Subcutaneous abdominal adipose tissue (tissue), 5 donors: ENCODE measurements around the gene DAB2IP.
A peak's percentile ranks its signal among the peaks of the same experiment; 100 is the strongest.

ENCODE experiments used
- H3K27ac ChIP-seq: one replicate; pipeline ENCODE4 v1.7.0; 2013; ENCODE audit warnings: low read depth, mild to moderate bottlenecking, inconsistent platforms, low read length, moderate library complexity
- H3K27me3 ChIP-seq, 5 donors: one replicate each; pipeline ENCODE4 v1.7.0; 2013; ENCODE audit warnings: low read length in 5 of 5, inconsistent platforms in 1 of 5; ENCODE audit not compliant: control insufficient read depth in 5 of 5, insufficient read depth in 4 of 5
- H3K36me3 ChIP-seq, 5 donors: one replicate each; pipeline ENCODE4 v1.7.0; 2013; ENCODE audit warnings: low read length in 5 of 5; ENCODE audit not compliant: control insufficient read depth in 5 of 5, insufficient read depth in 5 of 5
- H3K4me1 ChIP-seq, 5 donors: one replicate each; pipeline ENCODE4 v1.7.0; 2013; ENCODE audit warnings: low read length in 5 of 5, mild to moderate bottlenecking in 3 of 5, moderate library complexity in 1 of 5; ENCODE audit not compliant: control insufficient read depth in 5 of 5, insufficient read depth in 5 of 5
- H3K4me3 ChIP-seq, 5 donors: one replicate each; pipeline ENCODE4 v1.7.0; 2013; ENCODE audit warnings: low read length in 5 of 5, low read depth in 1 of 5
- H3K9ac ChIP-seq, 5 donors: one replicate each; pipeline ENCODE4 v1.7.0; 2013; ENCODE audit warnings: low read length in 5 of 5, mild to moderate bottlenecking in 4 of 5, moderate library complexity in 3 of 5
- H3K9me3 ChIP-seq, 5 donors: one replicate each; pipeline ENCODE4 v1.7.0; 2013; ENCODE audit warnings: low read length in 5 of 5; ENCODE audit not compliant: control insufficient read depth in 5 of 5
- donor health status: healthy.
- donor health status: healthy.
- donor health status: healthy.
- donor health status: healthy.
- donor health status: healthy.

DAB2IP gene

GRCh38 chr9:121760571-121760970 is 109.1 kb downstream of the DAB2IP start:
- no peak overlapping the region for H3K27ac ChIP-seq
- no peak overlapping the region for H3K4me3 ChIP-seq
- no peaks in the 10 kb centered on the region for H3K9me3 ChIP-seq
- no peak overlapping the region for H3K9ac ChIP-seq
- H3K27me3 ChIP-seq: no peaks in the 10 kb centered on the region
- peaks cover 0 to 85% (median 76%) of the 10 kb centered on the region in 5 donors for H3K36me3 ChIP-seq
- H3K4me1 ChIP-seq: peaks cover 0 to 31% (median 26%) of the 10 kb centered on the region in 5 donors

GRCh38 chr9:121763131-121763530 is 111.7 kb downstream of the DAB2IP start:
- Histone ChIP-seq H3K4me1 (peaks cover 0 to 19% (median 11%) of the 10 kb centered on the region in 5 donors), H3K36me3 (peaks cover 0 to 97% (median 89%) of the 10 kb centered on the region in 5 donors), H3K9ac (no peak overlapping the region), H3K4me3 (no peak overlapping the region), H3K27me3 (no peaks in the 10 kb centered on the region), H3K9me3 (no peaks in the 10 kb centered on the region), H3K27ac (no peak overlapping the region)

GRCh38 chr9:121763561-121764370 is 112.3 kb downstream of the DAB2IP start:
- Histone ChIP-seq H3K27me3 (no peaks in the 10 kb centered on the region), H3K4me3 (no peak overlapping the region), H3K9ac (no peak overlapping the region), H3K27ac (no peak overlapping the region), H3K9me3 (no peaks in the 10 kb centered on the region), H3K36me3 (peaks cover 0 to 97% (median 90%) of the 10 kb centered on the region in 5 donors), H3K4me1 (peaks cover 0 to 19% (median 11%) of the 10 kb centered on the region in 5 donors)

GRCh38 chr9:121764371-121764730 is 112.9 kb downstream of the DAB2IP start:
- H3K27me3 ChIP-seq: no peaks in the 10 kb centered on the region
- peaks cover 0 to 97% (median 90%) of the 10 kb centered on the region in 5 donors for H3K36me3 ChIP-seq
- no peaks in the 10 kb centered on the region for H3K9me3 ChIP-seq
- peaks cover 0 to 19% (median 11%) of the 10 kb centered on the region in 5 donors for H3K4me1 ChIP-seq
- H3K4me3 ChIP-seq: no peak overlapping the region
- H3K27ac ChIP-seq: no peak overlapping the region
- no peak overlapping the region for H3K9ac ChIP-seq

GRCh38 chr9:121765021-121765950 is 113.9 kb downstream of the DAB2IP start:
- no peaks in the 10 kb centered on the region for H3K9me3 ChIP-seq
- no peak overlapping the region for H3K27ac ChIP-seq
- H3K4me1 ChIP-seq: peaks cover 0 to 19% (median 11%) of the 10 kb centered on the region in 5 donors
- peaks cover 0 to 97% (median 90%) of the 10 kb centered on the region in 5 donors for H3K36me3 ChIP-seq
- H3K9ac ChIP-seq: peak overlapping the region in 1 of 5 donors; percentile 44
- no peak overlapping the region for H3K4me3 ChIP-seq
- no peaks in the 10 kb centered on the region for H3K27me3 ChIP-seq

- H3K36me3 ChIP-seq: peaks cover 0 to 97% (median 90%) of the 10 kb centered on the region in 5 donors
- no peaks in the 10 kb centered on the region for H3K27me3 ChIP-seq
- H3K4me3 ChIP-seq: no peak overlapping the region
- no peaks in the 10 kb centered on the region for H3K9me3 ChIP-seq
- H3K27ac ChIP-seq: no peak overlapping the region
- no peak overlapping the region for H3K9ac ChIP-seq
- peaks cover 0 to 19% (median 11%) of the 10 kb centered on the region in 5 donors for H3K4me1 ChIP-seq
Measured at GRCh38 chr9:121766081-121766683, 114.7 kb downstream of the DAB2IP start.

- H3K9ac ChIP-seq: no peak overlapping the region
- no peak overlapping the region for H3K4me3 ChIP-seq
- H3K27me3 ChIP-seq: no peaks in the 10 kb centered on the region
- H3K4me1 ChIP-seq: peaks cover 0 to 19% (median 11%) of the 10 kb centered on the region in 5 donors
- H3K27ac ChIP-seq: no peak overlapping the region
- no peaks in the 10 kb centered on the region for H3K9me3 ChIP-seq
- H3K36me3 ChIP-seq: peaks cover 0 to 99% (median 94%) of the 10 kb centered on the region in 5 donors
Measured at GRCh38 chr9:121767171-121767769, 115.8 kb downstream of the DAB2IP start.

- peaks cover 0 to 98% (median 98%) of the 10 kb centered on the region in 5 donors for H3K36me3 ChIP-seq
- H3K9ac ChIP-seq: no peak overlapping the region
- H3K27ac ChIP-seq: no peak overlapping the region
- H3K9me3 ChIP-seq: no peaks in the 10 kb centered on the region
- H3K27me3 ChIP-seq: no peaks in the 10 kb centered on the region
- H3K4me3 ChIP-seq: no peak overlapping the region
- H3K4me1 ChIP-seq: peaks cover 0 to 19% (median 11%) of the 10 kb centered on the region in 5 donors
Measured at GRCh38 chr9:121768416-121769015, 117.1 kb downstream of the DAB2IP start.

GRCh38 chr9:121769939-121770338 is 118.5 kb downstream of the DAB2IP start:
- peaks cover 0 to 8% (median 5%) of the 10 kb centered on the region in 5 donors for H3K4me1 ChIP-seq
- peaks cover 0 to 98% (median 97%) of the 10 kb centered on the region in 5 donors for H3K36me3 ChIP-seq
- H3K27ac ChIP-seq: no peak overlapping the region

More at GRCh38 chr9:121769939-121770338, 118.5 kb downstream of the DAB2IP start:
- Histone ChIP-seq H3K27me3 (no peaks in the 10 kb centered on the region), H3K9ac (no peak overlapping the region), H3K9me3 (no peaks in the 10 kb centered on the region), H3K4me3 (no peak overlapping the region)
